CD4-positive, alpha-beta T cell treated with Interleukin-15 for 1 hour (primary cell): ENCODE data around the gene TMEM185A.
"Not testable (repeated sequence)": the region's sequence is repeated elsewhere in the genome, so short reads cannot be mapped to it uniquely, and the experiment has no call there.

Experiments used
- DNase-seq: peaks from one replicate; pipeline ENCODE4 v3.0.0-alpha.2; 2020

The TMEM185A gene

DNA sequence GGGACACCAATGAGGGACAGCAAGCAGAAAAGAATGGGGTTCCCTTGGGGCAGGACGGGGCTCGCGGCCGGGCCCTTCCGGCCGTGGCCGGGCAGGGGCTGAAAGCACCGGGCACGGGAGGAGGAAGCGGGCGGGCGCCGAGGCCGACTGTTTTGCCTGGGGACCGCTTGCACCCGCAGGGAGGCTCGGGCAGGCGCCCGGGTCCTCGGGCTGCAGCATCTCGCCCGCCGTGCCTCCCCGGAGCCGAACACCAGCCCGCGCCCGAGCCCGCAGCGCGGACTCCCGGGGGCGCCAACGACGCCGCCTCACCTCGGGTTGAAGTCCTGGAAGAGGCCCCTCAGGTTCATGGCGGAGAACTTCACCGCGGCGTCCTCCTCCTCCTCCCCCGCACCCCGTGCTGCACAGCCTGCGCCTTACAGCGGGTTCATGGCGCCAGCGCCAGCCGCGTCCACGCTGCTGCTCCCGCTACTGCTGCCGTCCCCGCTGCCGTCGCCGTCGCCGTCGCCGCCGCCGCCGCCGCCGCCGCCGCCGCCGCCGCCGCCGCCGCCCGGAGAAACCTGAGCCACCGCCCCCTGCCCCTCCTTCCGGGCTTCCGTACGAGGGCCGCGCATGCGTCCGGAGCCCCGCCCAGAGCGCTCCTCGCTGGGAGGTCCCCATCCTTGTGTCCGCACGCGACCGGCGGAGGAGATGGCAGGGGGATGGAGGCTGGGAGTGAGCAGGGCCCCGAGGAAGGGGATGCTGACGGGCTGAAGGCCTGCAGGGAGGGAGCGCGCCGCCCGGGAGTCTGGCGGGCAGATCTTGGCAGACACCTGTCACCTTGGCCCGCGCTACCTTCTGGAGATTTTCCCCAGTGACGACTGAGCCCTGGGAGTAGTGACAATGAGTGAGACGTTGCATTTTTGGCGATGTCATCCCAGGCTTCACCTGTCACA is at the start of gene TMEM185A:
Gene TMEM185A, minus strand, starts transcription at position 559 of the 932 bp plus-strand sequence. Its CDS starts 212 bp downstream, at position 347.
- peak; percentile 75 for DNase-seq

GRCh38 chrX:149681182-149681581 is 49.6 kb upstream of the TMEM185A start:
- DNase-seq, result no peak

GRCh38 chrX:149679164-149679678 is 47.6 kb upstream of the TMEM185A start:
- DNase-seq, result not testable (repeated sequence)

DNA sequence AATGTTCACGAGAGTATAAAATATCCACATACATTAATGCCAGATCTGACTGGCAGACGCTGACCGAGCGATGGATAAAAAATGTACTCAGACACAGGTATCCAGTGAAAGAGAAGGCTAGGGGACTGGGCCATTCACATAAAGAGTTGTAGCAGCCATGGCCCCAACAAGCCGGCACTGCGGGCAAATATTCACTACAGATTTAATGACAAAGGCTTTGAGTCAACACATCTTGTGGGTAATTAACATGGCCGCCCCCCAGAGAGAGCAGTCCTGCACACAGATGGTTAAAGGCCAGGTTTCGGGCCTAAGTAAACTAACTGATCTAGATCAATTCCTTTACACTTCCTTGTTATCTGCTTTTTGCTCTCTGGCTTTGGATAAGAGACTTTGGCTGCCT is 44.0 kb upstream of the TMEM185A start:
- not testable (repeated sequence) for DNase-seq

GRCh38 chrX:149675088-149675487 is 43.5 kb upstream of the TMEM185A start:
- not testable (repeated sequence) for DNase-seq

GRCh38 chrX:149660613-149661012 is 29.0 kb upstream of the TMEM185A start:
- DNase-seq, result not testable (repeated sequence)

GRCh38 chrX:149656260-149656884 is 24.8 kb upstream of the TMEM185A start:
- not testable (repeated sequence) for DNase-seq

DNA sequence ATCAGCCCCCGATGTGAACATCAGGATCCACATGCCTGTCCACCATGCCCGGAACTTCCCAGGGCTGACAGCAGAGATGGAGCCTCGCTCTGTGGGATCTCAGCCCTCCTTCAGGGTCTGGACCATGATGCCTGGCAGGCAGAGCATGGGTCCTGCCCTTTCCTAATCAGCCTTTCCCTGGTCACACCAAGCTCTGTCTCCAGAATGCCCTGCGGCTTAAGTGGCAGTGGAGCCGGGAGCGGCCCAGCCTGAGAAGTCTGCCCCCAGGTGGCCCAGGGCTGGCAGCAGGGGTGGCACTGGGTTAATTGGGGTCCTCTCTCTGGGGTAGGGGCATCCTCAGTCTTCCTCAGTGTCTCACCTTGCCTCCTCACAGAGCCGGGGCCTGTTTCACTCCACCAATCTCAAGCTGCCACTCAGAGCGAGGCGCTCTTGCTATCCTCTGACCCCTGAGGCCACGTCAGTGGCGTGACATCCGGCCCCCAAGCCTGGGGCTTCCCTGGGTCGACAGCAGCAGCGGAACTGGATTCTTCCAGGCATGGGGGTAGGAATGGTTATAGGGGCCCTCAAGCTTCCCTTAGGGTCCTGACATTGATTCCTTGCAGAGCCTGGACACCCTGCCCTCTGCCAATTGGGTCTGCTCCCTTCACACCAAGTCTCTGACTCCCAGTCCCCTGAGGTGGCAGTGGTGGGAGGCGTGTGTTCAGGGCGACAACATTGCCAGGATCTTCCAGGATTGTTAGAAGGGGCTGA is 20.8 kb upstream of the TMEM185A start:
- no peak for DNase-seq

GRCh38 chrX:149650162-149650561 is 18.6 kb upstream of the TMEM185A start:
- DNase-seq, result no peak

- DNase-seq, result no peak
Measured at GRCh38 chrX:149648932-149649331, 17.3 kb upstream of the TMEM185A start.

GRCh38 chrX:149647505-149647904 is 15.9 kb upstream of the TMEM185A start:
- DNase-seq, result no peak

GRCh38 chrX:149643496-149643895 is 11.9 kb upstream of the TMEM185A start:
- DNase-seq, result no peak

DNA sequence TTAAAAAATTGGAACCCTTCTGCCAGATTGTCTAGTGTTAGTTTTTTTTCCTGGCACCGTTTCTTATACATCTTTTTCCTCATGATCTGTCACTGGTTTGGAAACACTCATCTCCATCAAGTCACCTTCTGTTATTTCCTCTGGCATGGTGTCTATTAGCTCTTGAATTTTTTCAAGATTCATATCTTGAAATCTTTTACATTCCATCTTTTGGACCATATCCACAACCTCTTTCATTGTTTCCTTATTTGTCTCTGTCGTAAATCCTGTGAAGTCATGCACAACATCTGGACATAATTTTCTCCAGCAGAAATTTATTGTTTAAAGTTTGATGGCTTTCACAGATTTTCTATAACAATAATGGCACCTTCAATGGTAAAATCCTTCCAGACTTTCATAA is 10.2 kb upstream of the TMEM185A start:
- DNase-seq, result no peak

- DNase-seq, result no peak
Measured at GRCh38 chrX:149641432-149641831, 9.8 kb upstream of the TMEM185A start.

DNA sequence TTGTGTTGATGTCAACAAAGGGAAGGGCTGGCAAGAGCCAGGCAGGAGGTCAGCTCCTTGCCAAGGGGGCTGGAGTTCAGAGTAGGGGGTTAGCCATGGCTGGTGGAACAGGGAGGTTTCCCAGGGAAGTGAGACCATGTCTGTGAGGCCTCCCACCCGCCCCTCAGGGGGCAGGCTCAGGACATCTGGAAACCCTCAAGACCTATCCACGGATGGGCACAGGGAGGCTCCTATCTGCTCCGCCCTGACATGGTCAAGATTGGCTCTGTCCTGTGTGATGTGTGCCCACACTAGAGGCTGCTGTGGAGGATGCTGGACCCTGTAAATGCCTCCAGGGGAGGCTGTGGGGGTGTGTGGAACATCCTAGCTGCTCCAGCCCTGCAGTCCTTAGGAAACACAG is 8.0 kb upstream of the TMEM185A start:
- DNase-seq, result no peak

DNA sequence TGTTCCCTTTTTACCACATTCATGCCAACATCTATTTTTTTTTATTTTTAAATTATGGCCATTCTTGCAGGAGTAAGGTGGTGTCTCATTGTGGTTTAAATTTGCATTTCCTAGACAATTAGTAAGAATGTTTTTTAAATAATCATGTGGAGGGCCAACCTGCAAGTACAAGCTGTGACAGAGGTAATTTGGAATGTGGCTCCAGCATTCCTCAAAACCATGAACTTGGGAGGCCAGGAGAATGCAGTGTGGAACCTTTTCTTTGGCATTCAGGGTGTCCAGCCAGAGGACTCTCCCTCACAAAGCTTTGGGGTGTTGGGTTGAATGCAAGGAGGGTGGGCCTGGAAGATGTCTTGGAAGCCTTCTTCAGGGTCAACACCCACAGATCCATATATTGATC is 7.3 kb upstream of the TMEM185A start:
- no peak for DNase-seq

- DNase-seq, result no peak
Measured at GRCh38 chrX:149633511-149633910, 1.9 kb upstream of the TMEM185A start.

- no peak for DNase-seq
Measured at GRCh38 chrX:149630681-149631233, 835 bp downstream of the TMEM185A start.

GRCh38 chrX:149629730-149630387 is 1.7 kb downstream of the TMEM185A start:
- no peak for DNase-seq

DNA sequence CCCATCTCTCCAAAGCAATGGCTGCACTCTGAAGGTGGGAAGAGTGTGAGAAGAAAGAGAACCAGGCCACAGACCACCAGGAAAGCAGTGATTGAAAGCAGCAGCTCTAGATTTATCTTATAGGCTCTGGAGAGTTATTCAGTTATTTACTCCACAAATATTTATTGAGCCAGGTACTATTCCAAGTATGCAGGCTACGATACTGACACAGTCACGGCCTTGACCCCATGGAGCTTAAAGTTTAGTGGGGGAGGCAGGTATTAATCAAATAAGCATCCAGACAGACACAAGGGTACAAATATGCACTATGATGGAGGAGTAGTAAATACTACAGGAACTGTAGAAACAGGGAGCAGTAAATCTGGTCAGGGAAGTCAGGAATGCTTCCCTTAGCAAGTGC is 2.8 kb downstream of the TMEM185A start:
- DNase-seq, result no peak

DNA sequence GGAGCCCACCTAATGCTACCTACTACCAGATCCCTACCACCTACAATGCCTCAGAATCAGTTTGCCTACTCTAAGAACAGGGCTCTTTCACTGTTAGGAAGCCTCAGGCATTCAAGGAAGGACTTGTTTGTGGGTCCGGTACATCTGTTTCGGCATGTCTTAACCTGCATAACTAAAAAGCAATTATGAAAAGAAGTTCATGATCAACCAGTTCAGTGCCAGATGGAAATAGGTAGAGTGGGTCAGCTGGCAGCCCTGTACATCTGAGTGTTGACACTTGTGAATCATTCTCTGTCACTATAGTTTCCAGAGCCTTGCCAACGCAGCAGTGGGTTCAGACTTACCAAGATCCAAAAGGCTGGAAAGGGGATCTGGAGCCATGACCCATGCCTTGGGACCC is 3.3 kb downstream of the TMEM185A start:
- no peak for DNase-seq

- not testable (repeated sequence) for DNase-seq
Measured at GRCh38 chrX:149626829-149627228, 4.8 kb downstream of the TMEM185A start.
